ENCODE results near the gene HSD11B2.
A peak's percentile ranks its signal among the peaks of the same experiment; 100 is the strongest.

Gene HSD11B2

DNA sequence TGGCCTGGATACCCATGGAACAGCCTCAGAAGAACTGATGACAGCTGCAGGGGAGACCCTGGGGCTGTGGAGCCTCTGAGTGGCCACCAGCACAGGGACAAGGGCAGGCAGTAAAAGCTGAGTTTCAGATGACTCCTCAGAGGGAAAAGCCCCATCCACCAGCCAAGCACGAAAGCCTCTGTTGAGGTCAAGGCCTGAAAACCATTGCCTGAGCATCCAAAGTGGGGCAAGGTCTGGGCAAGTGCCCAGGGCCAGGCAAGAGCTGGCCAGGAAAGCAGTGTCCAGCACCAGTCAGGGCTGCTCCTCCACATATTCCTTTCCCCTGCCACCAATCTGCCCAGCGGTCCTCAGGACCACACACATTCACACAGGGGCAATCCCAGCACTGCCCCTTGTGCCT, 33.6 kb downstream of the HSD11B2 start:
- peaks cover 47 to 75% of the 10 kb centered on the region in 2 donors for H3K4me1 Mint-ChIP-seq
- peaks cover 20 to 25% of the 10 kb centered on the region in 2 donors for H3K36me3 Mint-ChIP-seq
- no peak overlapping the region for H3K27ac Mint-ChIP-seq
- H3K27me3 Mint-ChIP-seq: no peaks in the 10 kb centered on the region
- no peaks in the 10 kb centered on the region for H3K9me3 Mint-ChIP-seq
- DNase-seq: no peak
- no peak overlapping the region for H3K4me3 Mint-ChIP-seq
- ATAC-seq (replicated peaks): no peak

DNA sequence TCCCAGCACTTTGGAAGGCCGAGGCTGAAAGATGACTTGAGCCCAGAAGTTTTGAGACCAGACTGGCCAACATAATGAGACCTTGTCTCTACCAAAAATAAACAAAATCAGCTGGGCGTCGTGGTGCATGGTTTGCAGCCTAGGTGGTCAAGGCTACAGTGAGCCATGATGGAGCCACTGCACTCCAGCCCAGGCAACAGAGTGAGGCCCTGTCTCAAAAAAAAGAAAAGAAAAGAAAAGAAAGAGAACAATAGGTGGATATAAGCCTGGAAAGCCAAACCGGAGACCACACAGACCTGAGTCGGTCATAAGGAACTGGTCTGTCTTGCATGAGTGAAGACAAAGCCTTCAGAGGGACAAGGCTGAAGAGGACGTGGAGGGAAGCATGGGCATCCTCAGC, 35.7 kb downstream of the HSD11B2 start:
- DNase-seq (no peak), ATAC-seq (replicated peaks) (no peak)

GRCh38 chr16:67468731-67469130, 37.8 kb downstream of the HSD11B2 start:
- no peak for ATAC-seq (replicated peaks)
- peaks cover 59 to 84% of the 10 kb centered on the region in 2 donors for H3K4me1 Mint-ChIP-seq
- peaks cover 13 to 31% of the 10 kb centered on the region in 2 donors for H3K36me3 Mint-ChIP-seq
- no peak overlapping the region for H3K4me3 Mint-ChIP-seq
- H3K27me3 Mint-ChIP-seq: no peaks in the 10 kb centered on the region
- no peaks in the 10 kb centered on the region for H3K9me3 Mint-ChIP-seq
- H3K27ac Mint-ChIP-seq: no peak overlapping the region
- no peak for DNase-seq

More for the DNA sequence above, 35.7 kb downstream of the HSD11B2 start:
- peaks cover 15 to 24% of the 10 kb centered on the region in 2 donors for H3K36me3 Mint-ChIP-seq
- H3K9me3 Mint-ChIP-seq: no peaks in the 10 kb centered on the region
- H3K27ac Mint-ChIP-seq: peak overlapping the region; percentile 33
- H3K27me3 Mint-ChIP-seq: no peaks in the 10 kb centered on the region
- no peak overlapping the region for H3K4me3 Mint-ChIP-seq
- H3K4me1 Mint-ChIP-seq: peaks cover 49 to 71% of the 10 kb centered on the region in 2 donors

DNA sequence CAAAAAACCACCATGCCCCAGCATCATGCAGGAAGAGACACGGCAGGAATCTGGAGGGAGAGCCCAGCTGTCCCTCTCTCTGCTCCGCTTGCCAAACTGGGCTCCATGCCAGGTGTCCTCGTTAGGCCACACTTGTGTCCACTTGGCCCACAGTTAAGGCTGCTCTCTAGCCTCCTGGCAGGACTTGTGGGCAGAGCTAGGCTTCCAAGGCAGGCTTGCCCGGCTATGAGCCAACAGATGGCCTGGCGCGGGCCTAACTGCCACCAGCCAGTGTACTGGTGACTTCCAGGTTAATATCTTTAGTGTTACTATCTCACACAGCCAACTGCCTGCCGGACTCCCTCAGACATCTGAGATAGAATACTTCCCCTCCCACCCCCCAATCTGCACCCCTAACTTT, 39.4 kb downstream of the HSD11B2 start:
- Mint-ChIP-seq H3K9me3 (no peaks in the 10 kb centered on the region), H3K27me3 (no peaks in the 10 kb centered on the region), H3K4me3 (no peak overlapping the region), H3K27ac (peak overlapping the region; percentile 59), H3K4me1 (peaks cover 63 to 84% of the 10 kb centered on the region in 2 donors), H3K36me3 (peaks cover 18 to 43% of the 10 kb centered on the region in 2 donors)
- DNase-seq (no peak), ATAC-seq (replicated peaks) (no peak)

- Mint-ChIP-seq H3K36me3 (peaks cover 20 to 38% of the 10 kb centered on the region in 2 donors), H3K4me1 (peaks cover 54 to 79% of the 10 kb centered on the region in 2 donors), H3K9me3 (no peaks in the 10 kb centered on the region), H3K27ac (peak overlapping the region; percentile 70), H3K4me3 (no peak overlapping the region), H3K27me3 (no peaks in the 10 kb centered on the region)
- ATAC-seq (replicated peaks) (no peak), DNase-seq (no peak)
These were observed 41.0 kb downstream of the HSD11B2 start for GRCh38 chr16:67471758-67472384.

DNA sequence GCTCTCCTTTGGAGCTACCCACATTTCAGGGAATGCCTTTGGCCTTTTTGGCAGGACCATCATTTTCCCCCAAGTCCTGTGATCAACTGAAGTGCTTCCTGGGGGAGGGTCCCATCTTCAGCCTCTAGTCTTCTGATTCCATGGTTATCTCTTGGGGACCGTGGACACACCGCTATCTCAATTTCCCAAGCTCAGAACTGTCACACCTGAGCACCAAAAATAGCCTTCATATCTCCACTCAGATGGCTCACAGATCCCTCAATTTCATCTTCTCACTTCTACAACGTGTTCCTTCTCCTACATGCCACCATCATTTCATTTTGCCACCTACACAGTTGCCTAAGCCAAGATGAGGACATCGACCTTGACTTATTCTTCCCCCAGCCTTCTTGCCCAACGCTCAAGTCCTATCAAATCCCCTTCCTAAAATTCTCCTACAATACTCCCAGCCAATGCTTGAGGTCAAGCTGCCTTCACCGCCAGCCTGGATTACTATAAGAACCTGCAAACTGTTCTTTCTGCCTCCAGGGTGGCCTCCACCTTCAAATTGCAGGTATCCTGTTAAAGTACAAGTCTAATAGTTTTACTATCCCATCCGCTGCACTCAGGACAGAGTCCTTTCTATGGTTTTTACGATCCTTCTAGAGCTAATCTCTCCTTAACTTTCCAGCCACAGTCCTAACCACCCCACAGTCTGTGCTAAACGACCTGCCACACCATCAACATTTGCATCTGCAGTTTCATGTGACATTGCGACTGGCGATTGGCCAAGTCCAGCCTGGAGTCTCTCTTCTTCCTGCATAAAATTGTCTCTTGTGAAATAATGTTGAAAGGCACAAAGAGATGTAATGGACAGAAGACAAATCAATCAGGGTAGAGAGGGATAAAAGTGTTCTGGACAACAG, 43.9 kb downstream of the HSD11B2 start:
- Mint-ChIP-seq H3K9me3 (no peaks in the 10 kb centered on the region), H3K36me3 (peaks cover 27 to 47% of the 10 kb centered on the region in 2 donors), H3K27ac (peak overlapping the region; percentile 0), H3K4me3 (no peak overlapping the region), H3K4me1 (peaks cover 45 to 80% of the 10 kb centered on the region in 2 donors), H3K27me3 (no peaks in the 10 kb centered on the region)
- no peak for ATAC-seq (replicated peaks)
- no peak for DNase-seq

- Mint-ChIP-seq H3K4me3 (peak overlapping the region; percentile 15 to 30), H3K36me3 (peaks cover 23 to 35% of the 10 kb centered on the region in 2 donors), H3K27ac (no peak overlapping the region), H3K9me3 (no peaks in the 10 kb centered on the region), H3K27me3 (no peaks in the 10 kb centered on the region), H3K4me1 (peaks cover 43 to 67% of the 10 kb centered on the region in 2 donors)
- ATAC-seq (replicated peaks) (no peak), DNase-seq (no peak)
These were observed 47.1 kb downstream of the HSD11B2 start for GRCh38 chr16:67477960-67478554.

DNA sequence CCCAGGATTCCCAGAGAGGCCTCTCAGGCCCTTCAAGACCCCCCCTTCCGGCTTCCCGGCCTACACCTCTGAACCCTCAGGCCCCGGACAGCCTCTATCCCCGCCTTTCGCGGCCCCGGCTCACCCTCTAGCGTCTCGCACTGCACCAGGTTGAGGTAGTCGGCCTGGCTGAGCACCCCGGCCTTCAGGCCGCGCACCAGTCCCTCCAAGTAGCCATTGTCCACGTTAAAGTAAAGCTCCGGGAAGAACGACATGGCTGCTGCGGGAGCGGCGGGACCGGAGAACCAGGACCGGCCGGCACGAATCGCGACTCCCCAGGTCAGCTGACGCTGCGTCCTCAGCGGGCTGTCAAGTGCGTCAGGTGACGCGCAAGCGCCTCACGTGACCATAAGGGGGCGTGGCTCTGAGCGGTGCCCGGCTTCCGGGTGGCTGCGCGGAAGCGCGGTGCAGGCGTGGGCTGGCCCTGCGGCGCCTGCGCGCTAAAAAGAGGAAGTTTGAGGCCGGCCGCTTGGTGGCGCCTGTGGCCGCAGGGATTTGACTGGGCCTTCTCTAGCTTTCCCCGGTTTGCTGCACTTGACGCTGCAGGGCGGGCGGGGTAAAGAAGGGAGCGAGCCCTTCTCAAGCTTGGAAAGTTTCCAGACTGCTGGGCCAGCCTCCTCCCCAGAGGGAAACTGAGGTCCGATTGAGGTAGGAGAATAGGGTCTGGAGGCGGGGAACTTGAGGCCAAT, 50.1 kb downstream of the HSD11B2 start, which contains the start of gene ATP6V0D1:
ATP6V0D1 (minus strand) TSS at position 325 of the 728 bp plus-strand sequence; CDS start at position 254, 71 bp downstream.
- no peaks in the 10 kb centered on the region for H3K9me3 Mint-ChIP-seq
- H3K4me1 Mint-ChIP-seq: peaks cover 36 to 63% of the 10 kb centered on the region in 2 donors
- ATAC-seq (replicated peaks): peak; percentile 87 to 90
- peaks cover 18 to 27% of the 10 kb centered on the region in 2 donors for H3K36me3 Mint-ChIP-seq
- no peaks in the 10 kb centered on the region for H3K27me3 Mint-ChIP-seq
- H3K4me3 Mint-ChIP-seq: peak within 1 kb of the TSS; percentile 100
- H3K27ac Mint-ChIP-seq: peak within 1 kb of the TSS; percentile 100
- peak; percentile 98 for DNase-seq

DNA sequence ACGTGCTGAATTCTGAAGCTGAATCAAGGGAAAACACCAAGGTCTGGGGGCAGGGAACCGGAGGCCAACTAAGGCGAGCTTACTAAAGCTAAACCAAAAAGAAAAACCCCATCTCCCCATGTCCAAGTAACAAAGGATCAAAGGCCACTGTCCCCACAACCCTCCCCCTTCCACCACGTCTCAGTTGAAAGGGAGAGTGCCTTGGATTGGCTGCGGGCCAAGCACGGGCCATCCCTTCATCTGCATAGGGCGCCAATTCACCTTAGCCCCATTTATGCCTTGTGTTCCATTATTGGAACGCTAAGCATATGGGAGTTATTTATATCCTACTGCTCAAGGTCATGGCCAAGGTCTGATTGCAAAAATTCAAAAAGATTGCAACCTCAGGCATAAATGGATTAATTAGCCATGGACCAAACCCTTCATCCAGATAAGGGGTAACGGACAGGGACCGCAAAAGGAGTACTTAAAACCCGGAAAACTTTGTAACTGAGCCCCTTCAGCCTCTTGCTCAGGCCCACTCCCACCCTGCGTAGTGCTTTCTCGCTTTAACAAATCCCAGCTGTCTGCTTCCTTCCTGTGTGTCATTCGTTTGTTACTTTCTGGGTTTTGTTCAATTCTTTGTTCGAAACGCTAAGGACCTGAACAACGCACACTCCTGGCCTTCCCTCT, 50.8 kb downstream of the HSD11B2 start:
- Mint-ChIP-seq H3K36me3 (peaks cover 18 to 29% of the 10 kb centered on the region in 2 donors), H3K4me3 (peak overlapping the region; percentile 100), H3K4me1 (peaks cover 39 to 64% of the 10 kb centered on the region in 2 donors), H3K27ac (peak overlapping the region; percentile 100), H3K9me3 (no peaks in the 10 kb centered on the region), H3K27me3 (no peaks in the 10 kb centered on the region)
- ATAC-seq (replicated peaks) (peak; percentile 30 to 33), DNase-seq (no peak)

DNA sequence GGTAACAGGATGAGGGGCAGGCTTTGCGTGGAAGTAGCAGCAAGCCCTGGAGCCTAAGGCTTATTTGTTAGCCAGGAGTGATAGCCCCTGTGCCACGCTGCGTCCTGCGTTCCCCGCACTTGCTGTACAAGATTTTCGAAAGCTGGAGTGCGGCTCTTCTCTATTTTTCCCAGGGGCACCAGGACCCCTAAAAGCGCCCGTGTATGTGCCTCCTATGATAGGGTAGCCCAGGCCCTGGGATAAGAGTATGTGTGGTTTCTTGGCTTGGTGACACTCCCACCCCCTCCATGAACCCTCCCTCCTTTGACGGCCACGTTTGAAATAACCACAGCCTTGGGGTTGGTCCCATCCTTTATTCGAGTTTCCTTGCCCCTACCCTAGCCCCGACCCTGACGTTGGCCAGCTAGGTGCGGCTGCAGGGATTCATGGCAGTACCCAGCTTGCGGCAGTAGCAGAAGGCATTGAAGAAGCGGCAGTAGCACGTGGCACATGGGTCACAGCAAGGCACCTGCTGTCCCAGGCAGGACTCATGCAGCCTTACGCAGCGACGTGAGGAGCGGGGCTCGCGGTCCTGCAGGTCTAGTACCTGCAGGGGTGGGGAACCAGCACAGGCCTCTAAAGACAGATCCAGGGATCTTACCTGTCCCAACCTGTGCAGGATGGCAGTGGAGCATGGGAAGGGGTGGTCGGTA, 51.5 kb downstream of the HSD11B2 start:
- H3K27ac Mint-ChIP-seq: peak overlapping the region; percentile 100
- DNase-seq: no peak
- peak overlapping the region; percentile 100 for H3K4me3 Mint-ChIP-seq
- H3K36me3 Mint-ChIP-seq: peaks cover 18 to 28% of the 10 kb centered on the region in 2 donors
- no peak for ATAC-seq (replicated peaks)
- H3K9me3 Mint-ChIP-seq: no peaks in the 10 kb centered on the region
- H3K27me3 Mint-ChIP-seq: no peaks in the 10 kb centered on the region
- peaks cover 43 to 65% of the 10 kb centered on the region in 2 donors for H3K4me1 Mint-ChIP-seq

DNA sequence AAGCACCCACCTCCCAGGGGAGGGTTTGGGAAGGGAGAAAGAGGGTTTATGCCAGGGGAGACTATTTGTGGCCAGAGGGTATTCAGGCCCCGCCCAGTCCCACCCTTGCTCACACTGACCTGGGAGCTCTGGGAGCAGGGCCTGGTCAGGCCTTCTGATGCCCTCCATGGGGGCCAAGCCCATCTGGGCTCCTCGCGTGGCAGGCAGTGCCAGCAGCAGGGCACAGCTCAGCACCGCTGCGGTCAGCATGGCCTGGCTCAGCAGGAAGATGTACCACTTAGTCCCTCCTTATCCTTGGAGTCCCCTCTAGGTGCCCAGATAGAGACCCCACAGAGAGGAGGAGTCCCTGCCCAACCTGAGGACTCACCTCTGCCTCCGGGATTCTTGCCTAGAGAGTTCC, 52.2 kb downstream of the HSD11B2 start, which contains the start of gene AGRP:
AGRP (minus strand) TSS at position 398 of the 400 bp plus-strand sequence; CDS start at position 249, 149 bp downstream.
- DNase-seq (no peak), ATAC-seq (replicated peaks) (no peak)
- Mint-ChIP-seq H3K4me3 (peak within 1 kb of the TSS; percentile 100), H3K9me3 (no peaks in the 10 kb centered on the region), H3K36me3 (peaks cover 14 to 25% of the 10 kb centered on the region in 2 donors), H3K27me3 (no peaks in the 10 kb centered on the region), H3K4me1 (peaks cover 42 to 63% of the 10 kb centered on the region in 2 donors), H3K27ac (peak within 1 kb of the TSS; percentile 100)

DNA sequence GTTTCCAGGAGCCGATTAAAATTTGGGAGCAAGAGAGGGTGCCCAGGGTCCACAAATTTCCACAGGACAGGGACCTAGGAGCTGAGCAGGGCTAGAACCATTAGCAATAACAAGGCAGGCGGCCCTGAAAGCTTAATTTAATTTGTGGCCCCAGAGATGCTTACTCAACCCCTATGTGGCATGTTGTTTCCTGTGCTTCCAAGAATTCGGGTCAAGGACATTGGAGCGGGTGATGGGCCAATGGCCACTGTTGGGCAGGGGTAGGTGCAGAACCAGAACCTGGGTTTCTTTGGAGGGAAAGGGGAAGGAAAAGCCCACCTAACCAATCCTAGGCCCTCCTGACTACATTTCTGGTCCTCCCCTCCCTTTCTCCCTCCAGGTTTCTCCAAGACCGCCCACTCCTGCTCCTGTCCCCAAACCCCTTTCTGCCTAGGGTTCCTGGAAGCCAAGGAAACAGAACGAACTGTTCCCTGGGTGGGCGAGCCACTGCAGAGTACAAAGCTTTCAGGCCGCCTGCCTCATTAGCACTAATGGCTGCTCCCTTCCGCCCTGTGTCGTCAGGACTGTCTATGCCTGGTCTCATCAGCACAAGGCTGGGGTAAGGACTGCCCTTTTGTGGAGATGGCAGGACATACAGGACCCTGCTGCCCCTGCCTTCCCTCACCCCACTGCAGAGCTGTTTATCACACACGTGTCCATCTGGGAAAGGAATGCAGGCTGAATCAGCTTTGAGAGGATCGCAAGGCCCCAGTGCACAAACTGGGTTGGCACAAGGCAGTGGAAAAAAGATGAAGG, 53.0 kb downstream of the HSD11B2 start:
- ATAC-seq (replicated peaks) (no peak), DNase-seq (no peak)
- H3K4me3 Mint-ChIP-seq: peak overlapping the region in 1 of 2 donors; percentile 39
- peak overlapping the region; percentile 86 for H3K27ac Mint-ChIP-seq
- no peaks in the 10 kb centered on the region for H3K9me3 Mint-ChIP-seq
- H3K4me1 Mint-ChIP-seq: peaks cover 44 to 63% of the 10 kb centered on the region in 2 donors
- H3K27me3 Mint-ChIP-seq: no peaks in the 10 kb centered on the region
- H3K36me3 Mint-ChIP-seq: peaks cover 14 to 21% of the 10 kb centered on the region in 2 donors
